ENCODE results near the gene CDC14A. TPM values are rescaled to one million over a fixed set of nuclear protein-coding genes. Genes with fewer than 3 reads are reported as not detected.

The CDC14A gene
- total RNA-seq, 1 donor from 2014 or later, result 0.79 TPM

- Histone ChIP-seq H3K36me3 (ENCODE audit: control insufficient read depth, insufficient read depth, low read length) (no peaks in the 10 kb centered on the region), H3K4me3 (ENCODE audit: low read depth, low read length) (no peak overlapping the region), H3K27me3 (ENCODE audit: control insufficient read depth, insufficient read depth, low read length) (no peaks in the 10 kb centered on the region)
- FAIRE-seq (no peak), DNase-seq (ENCODE audit: low read depth) (no peak)
- no peak for TF ChIP-seq CTCF (IDR thresholded peaks at IDR 0.05; ENCODE audit: insufficient read depth, low read length, severe bottlenecking)
Measured at GRCh38 chr1:100443811-100444571, 91.7 kb downstream of the CDC14A start.

- TF ChIP-seq CTCF (IDR thresholded peaks at IDR 0.05; ENCODE audit: insufficient read depth, low read length, severe bottlenecking), result no peak
- no peak for DNase-seq (ENCODE audit: low read depth)
Measured at GRCh38 chr1:100445565-100445964, 93.3 kb downstream of the CDC14A start.

GRCh38 chr1:100448366-100448765 lies 96.1 kb downstream of the CDC14A start:
- FAIRE-seq (no peak), DNase-seq (ENCODE audit: low read depth) (no peak)
- TF ChIP-seq CTCF (IDR thresholded peaks at IDR 0.05; ENCODE audit: insufficient read depth, low read length, severe bottlenecking), result no peak
- Histone ChIP-seq H3K36me3 (ENCODE audit: control insufficient read depth, insufficient read depth, low read length) (no peaks in the 10 kb centered on the region), H3K4me3 (ENCODE audit: low read depth, low read length) (no peak overlapping the region), H3K27me3 (ENCODE audit: control insufficient read depth, insufficient read depth, low read length) (no peaks in the 10 kb centered on the region)

More at GRCh38 chr1:100445565-100445964, 93.3 kb downstream of the CDC14A start:
- H3K4me3 ChIP-seq (ENCODE audit: low read depth, low read length), result no peak overlapping the region
- no peaks in the 10 kb centered on the region for H3K36me3 ChIP-seq (ENCODE audit: control insufficient read depth, insufficient read depth, low read length)
- H3K27me3 ChIP-seq (ENCODE audit: control insufficient read depth, insufficient read depth, low read length), result no peaks in the 10 kb centered on the region
- no peak for FAIRE-seq

- H3K4me3 ChIP-seq (ENCODE audit: low read depth, low read length), result no peak overlapping the region
- no peaks in the 10 kb centered on the region for H3K36me3 ChIP-seq (ENCODE audit: control insufficient read depth, insufficient read depth, low read length)
- DNase-seq (ENCODE audit: low read depth), result no peak
- H3K27me3 ChIP-seq (ENCODE audit: control insufficient read depth, insufficient read depth, low read length), result no peaks in the 10 kb centered on the region
- no peak for FAIRE-seq
- no peak for TF ChIP-seq CTCF (IDR thresholded peaks at IDR 0.05; ENCODE audit: insufficient read depth, low read length, severe bottlenecking)
Measured at GRCh38 chr1:100449477-100449876, 97.2 kb downstream of the CDC14A start.

DNA sequence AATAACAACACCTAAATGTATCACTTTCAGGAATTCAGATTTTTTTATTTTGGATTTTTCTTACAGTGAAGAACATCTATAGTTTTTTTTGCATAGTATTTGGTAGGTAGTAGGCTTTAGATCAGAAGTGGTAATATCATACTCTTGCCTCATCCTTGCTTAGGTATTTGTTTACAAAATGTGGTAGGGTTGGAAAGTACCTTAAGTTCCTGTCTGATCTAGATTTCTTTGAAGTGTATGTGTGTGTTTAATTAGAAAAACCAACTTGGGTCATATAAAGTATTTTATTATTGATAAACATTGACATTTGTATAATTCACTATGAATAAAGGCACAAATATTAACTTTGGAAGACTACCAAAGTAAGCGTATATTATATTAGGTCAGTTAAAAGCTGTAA lies 100.3 kb downstream of the CDC14A start:
- Histone ChIP-seq H3K27me3 (ENCODE audit: control insufficient read depth, insufficient read depth, low read length) (no peaks in the 10 kb centered on the region), H3K36me3 (ENCODE audit: control insufficient read depth, insufficient read depth, low read length) (no peaks in the 10 kb centered on the region), H3K4me3 (ENCODE audit: low read depth, low read length) (no peak overlapping the region)
- FAIRE-seq, result no peak
- peak; percentile 59 for DNase-seq (ENCODE audit: low read depth)
- no peak for TF ChIP-seq CTCF (IDR thresholded peaks at IDR 0.05; ENCODE audit: insufficient read depth, low read length, severe bottlenecking)
